22Rv1 (cell line): ENCODE data around the gene FUS.

ENCODE experiments used
- ZFX ChIP-seq: fragments of 450-650 bp; IDR thresholded peaks from 2 replicates; pipeline ENCODE4 v1.6.1; 2017; ENCODE audit warnings: antibody characterized with exemption, borderline replicate concordance
- TF ChIP-seq, protein P1 (sequence below): fragments of 450-650 bp; IDR thresholded peaks from 2 replicates; pipeline ENCODE4 v1.5.1; 2017; ENCODE audit warnings: mild to moderate bottlenecking

DNA sequence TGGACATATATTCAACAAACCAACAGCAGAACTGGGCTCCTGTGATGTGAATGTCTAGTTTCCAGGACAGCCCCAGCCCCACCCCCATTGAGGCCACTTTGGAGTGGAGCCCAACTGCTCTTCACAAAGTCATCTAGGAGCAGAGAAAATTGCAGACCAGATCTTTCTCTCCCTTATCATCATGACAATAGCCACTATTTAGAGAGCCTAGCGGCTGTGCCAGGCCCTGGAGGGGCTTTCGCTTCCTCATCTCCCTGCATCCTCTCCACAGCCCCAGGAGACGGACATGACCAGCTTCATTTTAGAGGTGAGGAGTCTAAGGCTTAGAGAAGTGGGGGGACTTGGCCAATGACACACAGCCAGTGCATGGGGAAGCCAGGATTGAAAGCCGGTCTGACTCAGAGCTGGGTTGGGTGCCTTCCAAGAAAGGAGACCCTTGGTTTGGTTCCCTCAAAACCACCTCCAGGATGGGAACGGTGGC is 45.8 kb upstream of the FUS start:
- TF ChIP-seq, protein P1, sequence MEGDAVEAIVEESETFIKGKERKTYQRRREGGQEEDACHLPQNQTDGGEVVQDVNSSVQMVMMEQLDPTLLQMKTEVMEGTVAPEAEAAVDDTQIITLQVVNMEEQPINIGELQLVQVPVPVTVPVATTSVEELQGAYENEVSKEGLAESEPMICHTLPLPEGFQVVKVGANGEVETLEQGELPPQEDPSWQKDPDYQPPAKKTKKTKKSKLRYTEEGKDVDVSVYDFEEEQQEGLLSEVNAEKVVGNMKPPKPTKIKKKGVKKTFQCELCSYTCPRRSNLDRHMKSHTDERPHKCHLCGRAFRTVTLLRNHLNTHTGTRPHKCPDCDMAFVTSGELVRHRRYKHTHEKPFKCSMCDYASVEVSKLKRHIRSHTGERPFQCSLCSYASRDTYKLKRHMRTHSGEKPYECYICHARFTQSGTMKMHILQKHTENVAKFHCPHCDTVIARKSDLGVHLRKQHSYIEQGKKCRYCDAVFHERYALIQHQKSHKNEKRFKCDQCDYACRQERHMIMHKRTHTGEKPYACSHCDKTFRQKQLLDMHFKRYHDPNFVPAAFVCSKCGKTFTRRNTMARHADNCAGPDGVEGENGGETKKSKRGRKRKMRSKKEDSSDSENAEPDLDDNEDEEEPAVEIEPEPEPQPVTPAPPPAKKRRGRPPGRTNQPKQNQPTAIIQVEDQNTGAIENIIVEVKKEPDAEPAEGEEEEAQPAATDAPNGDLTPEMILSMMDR: no peak
- no peak for TF ChIP-seq ZFX
